A549 treated with dexamethasone at 1 μM for 4 hours (cell line): Measurements from ENCODE around the gene MAPK1IP1L. TPM values are rescaled to one million over a fixed set of nuclear protein-coding genes. Genes with fewer than 3 reads are reported as not detected.

Source experiments
- total RNA-seq: library from RNA; stranded (reverse); fragments of 200-300 nt; extraction: Qiagen RNA extraction; gene quantifications from 5 replicates; pipeline ENCODE4 v1.2.3, GENCODE V29; 2022

Gene MAPK1IP1L
- 108 to 153 TPM (median 140 TPM) in 5 replicates for total RNA-seq

GRCh38 chr14:55051423-55052268, at the start of gene MAPK1IP1L:
Gene MAPK1IP1L (plus strand): TSS chr14:55051647. CDS start chr14:55061684, 10,037 bp downstream.

GRCh38 chr14:55026793-55027561, 24.5 kb upstream of the MAPK1IP1L start, which contains the start of the genes SOCS4 and WDHD1:
Gene SOCS4 (plus strand): TSS chr14:55027236. CDS start chr14:55043042, 15,806 bp downstream.
Gene WDHD1 (minus strand): TSS chr14:55027099. CDS start chr14:55026787, 312 bp downstream.

Other genes starting within 250 kb of the MAPK1IP1L start
- 3.1 to 4.1 TPM (median 3.7 TPM) in 5 replicates for gene GCH1, start 148.8 kb upstream of the MAPK1IP1L start, total RNA-seq
- gene WDHD1, start 24.5 kb upstream of the MAPK1IP1L start, total RNA-seq: 10.2 to 13.7 TPM (median 11.9 TPM) in 5 replicates
- 8.9 to 11.6 TPM (median 9.5 TPM) in 5 replicates for gene SOCS4, start 24.4 kb upstream of the MAPK1IP1L start, total RNA-seq
- gene LGALS3, start 77.6 kb downstream of the MAPK1IP1L start, total RNA-seq: 155 to 178 TPM (median 164 TPM) in 5 replicates
- gene DLGAP5, start 139.9 kb downstream of the MAPK1IP1L start, total RNA-seq: 28.2 to 35.2 TPM (median 32.9 TPM) in 5 replicates
- gene FBXO34, start 219.8 kb downstream of the MAPK1IP1L start, total RNA-seq: 11.9 to 16.7 TPM (median 15.8 TPM) in 5 replicates